ENCODE data around the gene CX3CL1.

- TF ChIP-seq POLR2A (IDR thresholded peaks at IDR 0.05; ENCODE audit: low read depth, low read length) = no peak
- TF ChIP-seq POLR2AphosphoS5 (IDR thresholded peaks at IDR 0.05; ENCODE audit: low read depth, low read length) = no peak
- no peak for TF ChIP-seq TAF1 (IDR thresholded peaks at IDR 0.05; ENCODE audit: borderline replicate concordance, low read depth, low read length)
These were observed 50.0 kb downstream of the CX3CL1 start for GRCh38 chr16:57422026-57422944.

Measured in GM12892 (cell line).